Mammary epithelial cell (primary cell): ENCODE measurements around the gene SLC8A3.

Experiments
- CTCF ChIP-seq, 2 donors: IDR thresholded peaks in 1 of 2; conservative IDR thresholded peaks in 1 of 2; 2 replicates each; pipeline ENCODE4 v1.5.1; 2011 to 2012; ENCODE audit warnings: inconsistent platforms in 2 of 2, low read length in 2 of 2, mild to moderate bottlenecking in 2 of 2, control low read depth in 1 of 2, low read depth in 1 of 2; ENCODE audit not compliant: insufficient read depth in 1 of 2; ENCODE audit errors: extremely low read depth in 1 of 2
- EZH2 ChIP-seq: IDR thresholded peaks from 2 replicates; pipeline ENCODE4 v1.6.1; 2012; ENCODE audit warnings: low read length, inconsistent platforms, borderline replicate concordance

DNA sequence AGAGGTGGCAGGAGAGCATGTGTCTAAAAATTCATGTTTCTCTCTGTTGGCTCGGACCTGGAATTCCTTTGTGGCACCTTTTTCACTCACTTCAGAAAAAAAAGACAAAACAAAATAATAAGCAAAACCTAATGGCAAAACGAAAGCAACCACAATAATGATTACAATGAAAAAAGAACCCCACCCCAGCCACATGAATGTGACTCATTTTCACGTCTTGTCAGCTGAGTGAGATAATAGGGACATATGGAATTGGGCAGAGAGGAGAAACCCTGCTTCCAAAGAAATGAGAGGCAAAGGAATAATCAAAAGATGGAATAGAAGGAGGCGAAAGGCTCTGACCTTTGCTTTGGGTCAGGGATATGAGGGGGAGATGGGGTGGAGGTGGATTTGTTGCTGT, 143.4 kb downstream of the SLC8A3 start:
- TF ChIP-seq CTCF (conservative IDR thresholded peaks at IDR 0.05 in 1 of 2, IDR thresholded peaks at IDR 0.05 in 1 of 2; ENCODE audit: extremely low read depth in 1 of 2, insufficient read depth in 1 of 2, low read depth in 1 of 2, low read length in 2 of 2): no peak
- TF ChIP-seq EZH2: no peak
